H1 (cell line): ENCODE results near the gene GNAQ.

Experiments
- BRCA1 ChIP-seq: IDR thresholded peaks from 2 replicates; pipeline ENCODE4 v1.6.1; 2012; ENCODE audit warnings: low read depth, low read length, improper control_type of control experiment
- CHD2 ChIP-seq: IDR thresholded peaks from 2 replicates; pipeline ENCODE4 v1.6.1; 2012; ENCODE audit warnings: low read length, improper control_type of control experiment
- CTCF ChIP-seq, 3 experiments: IDR thresholded peaks; 1 replicate in 2 of 3; 2 replicates in 1 of 3; pipeline versions ENCODE4 v1.5.1 to v1.6.1; 2011; ENCODE audit warnings: low read length in 3 of 3, mild to moderate bottlenecking in 3 of 3, inconsistent platforms in 2 of 3, low read depth in 1 of 3, moderate library complexity in 1 of 3; ENCODE audit not compliant: insufficient read depth in 1 of 3; ENCODE audit errors: control extremely low read depth in 1 of 3
- EZH2 ChIP-seq: fragments of 200-600 bp; sonication (generic); IDR thresholded peaks from 2 replicates; pipeline ENCODE4 v1.7.1; 2012; ENCODE audit warnings: low read depth, mild to moderate bottlenecking, moderate library complexity, low read length, inconsistent platforms; ENCODE audit not compliant: severe bottlenecking
- GABPA ChIP-seq: IDR thresholded peaks from 2 replicates; pipeline ENCODE4 v1.6.1; 2011; ENCODE audit warnings: mild to moderate bottlenecking, low read length, moderate library complexity, borderline replicate concordance; ENCODE audit not compliant: insufficient read depth
- JUN ChIP-seq: IDR thresholded peaks from 2 replicates; pipeline ENCODE4 v1.6.1; 2011; ENCODE audit warnings: low read depth, mild to moderate bottlenecking, improper control_type of control experiment, low read length
- NRF1 ChIP-seq: IDR thresholded peaks from 2 replicates; pipeline ENCODE4 v1.6.1; 2011; ENCODE audit warnings: mild to moderate bottlenecking, low read depth, low read length, improper control_type of control experiment
- POLR2A ChIP-seq, 2 experiments: IDR thresholded peaks; 1 replicate in 1 of 2; 2 replicates in 1 of 2; pipeline ENCODE4 v1.6.1; 2011; ENCODE audit warnings: low read depth in 2 of 2, low read length in 2 of 2, mild to moderate bottlenecking in 2 of 2; ENCODE audit errors: control extremely low read depth in 1 of 2
- POU5F1 ChIP-seq: IDR thresholded peaks from 2 replicates; pipeline ENCODE4 v1.6.1; 2011; ENCODE audit warnings: low read depth, mild to moderate bottlenecking, low read length, moderate library complexity
- RFX5 ChIP-seq: IDR thresholded peaks from 2 replicates; pipeline ENCODE4 v1.6.1; 2011; ENCODE audit warnings: low read depth, low read length, improper control_type of control experiment, borderline replicate concordance
- SP1 ChIP-seq: IDR thresholded peaks from 2 replicates; pipeline ENCODE4 v1.6.1; 2011; ENCODE audit warnings: low read depth, low read length
- TAF1 ChIP-seq: IDR thresholded peaks from 2 replicates; pipeline ENCODE4 v1.6.1; 2011; ENCODE audit warnings: mild to moderate bottlenecking, low read depth, low read length
- YY1 ChIP-seq: IDR thresholded peaks from 2 replicates; pipeline ENCODE4 v1.6.1; 2011; ENCODE audit warnings: low read depth, mild to moderate bottlenecking, low read length
- TF ChIP-seq, protein P1 (sequence below): IDR thresholded peaks from 2 replicates; pipeline ENCODE4 v1.6.1; 2011; ENCODE audit warnings: low read depth, mild to moderate bottlenecking, low read length; ENCODE audit not compliant: insufficient read depth

- TF ChIP-seq EZH2 (no peak), POLR2A (IDR thresholded peaks at IDR 0.05; ENCODE audit: control extremely low read depth in 1 of 2, low read depth in 2 of 2, low read length in 2 of 2) (no peak), RFX5 (no peak), CTCF (IDR thresholded peaks at IDR 0.05; ENCODE audit: control extremely low read depth in 1 of 3, insufficient read depth in 1 of 3, low read depth in 1 of 3, low read length in 3 of 3) (no peak), CHD2 (no peak), SP1 (no peak), NRF1 (no peak), YY1 (no peak), TAF1 (no peak), JUN (no peak), GABPA (no peak), POU5F1 (no peak), BRCA1 (no peak)
- TF ChIP-seq, protein P1, sequence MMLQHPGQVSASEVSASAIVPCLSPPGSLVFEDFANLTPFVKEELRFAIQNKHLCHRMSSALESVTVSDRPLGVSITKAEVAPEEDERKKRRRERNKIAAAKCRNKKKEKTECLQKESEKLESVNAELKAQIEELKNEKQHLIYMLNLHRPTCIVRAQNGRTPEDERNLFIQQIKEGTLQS, result no peak
Measured at GRCh38 chr9:78041971-78042370, 10.4 kb upstream of the GNAQ start.
